HS-27A (cell line): ENCODE results near the gene PYGO2.
"Not testable (repeated sequence)": the region's sequence is repeated elsewhere in the genome, so short reads cannot be mapped to it uniquely, and the experiment has no call there.

Experiments used
- DNase-seq: peaks from one replicate; pipeline ENCODE4 v3.0.0-alpha.2; 2012; ENCODE audit warnings: low read depth, missing footprints

PYGO2 gene

GRCh38 chr1:154978360-154978759, 16.8 kb upstream of the PYGO2 start:
- no peak for DNase-seq

GRCh38 chr1:154977762-154978161, 16.2 kb upstream of the PYGO2 start:
- DNase-seq: not testable (repeated sequence)

- no peak for DNase-seq
These were observed 14.0 kb upstream of the PYGO2 start for GRCh38 chr1:154975409-154976059.

- DNase-seq: peak; percentile 93
These were observed 13.3 kb upstream of the PYGO2 start for GRCh38 chr1:154974808-154975408.

GRCh38 chr1:154974102-154974807, 12.7 kb upstream of the PYGO2 start, which contains the start of gene CKS1B:
CKS1B (plus strand) TSS chr1:154974681; CDS start chr1:154974746, 65 bp downstream.
- peak; percentile 99 for DNase-seq

DNA sequence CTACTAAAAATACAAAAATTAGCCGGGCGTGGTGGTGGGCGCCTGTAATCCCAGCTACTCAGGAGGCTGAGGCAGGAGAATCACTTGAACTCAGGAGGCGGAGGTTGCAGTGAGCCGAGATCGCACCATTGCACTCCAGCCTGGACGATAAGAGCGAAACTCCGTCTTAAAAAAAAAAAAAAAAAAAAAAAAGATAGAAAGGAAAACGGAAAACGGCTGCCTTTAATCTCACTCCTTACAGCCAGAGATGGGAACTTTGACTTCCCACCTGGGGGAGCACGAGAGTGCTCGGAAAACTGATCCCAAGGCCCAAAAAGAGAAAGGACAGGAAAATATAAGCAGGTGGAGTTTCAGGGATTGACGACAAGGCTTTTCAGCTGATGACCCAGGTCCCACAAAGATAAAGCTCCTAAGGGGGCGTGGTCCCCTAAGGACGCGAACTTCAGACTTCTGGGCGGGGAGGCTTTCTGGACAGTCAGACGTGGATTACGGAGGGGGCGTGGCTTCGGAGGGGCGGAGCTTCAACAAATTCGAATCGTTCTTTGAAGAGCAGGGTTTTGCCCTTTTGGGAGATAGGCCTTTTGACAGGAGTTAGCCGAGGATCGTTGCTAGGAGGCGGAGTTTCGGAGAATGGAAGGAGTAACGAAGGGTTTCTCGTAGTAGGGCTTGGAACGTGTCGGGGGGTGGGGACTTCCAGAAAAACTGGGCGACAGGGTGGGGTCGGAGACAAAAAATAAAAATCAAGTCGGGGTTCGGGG, 11.9 kb upstream of the PYGO2 start:
- DNase-seq: peak; percentile 96

DNA sequence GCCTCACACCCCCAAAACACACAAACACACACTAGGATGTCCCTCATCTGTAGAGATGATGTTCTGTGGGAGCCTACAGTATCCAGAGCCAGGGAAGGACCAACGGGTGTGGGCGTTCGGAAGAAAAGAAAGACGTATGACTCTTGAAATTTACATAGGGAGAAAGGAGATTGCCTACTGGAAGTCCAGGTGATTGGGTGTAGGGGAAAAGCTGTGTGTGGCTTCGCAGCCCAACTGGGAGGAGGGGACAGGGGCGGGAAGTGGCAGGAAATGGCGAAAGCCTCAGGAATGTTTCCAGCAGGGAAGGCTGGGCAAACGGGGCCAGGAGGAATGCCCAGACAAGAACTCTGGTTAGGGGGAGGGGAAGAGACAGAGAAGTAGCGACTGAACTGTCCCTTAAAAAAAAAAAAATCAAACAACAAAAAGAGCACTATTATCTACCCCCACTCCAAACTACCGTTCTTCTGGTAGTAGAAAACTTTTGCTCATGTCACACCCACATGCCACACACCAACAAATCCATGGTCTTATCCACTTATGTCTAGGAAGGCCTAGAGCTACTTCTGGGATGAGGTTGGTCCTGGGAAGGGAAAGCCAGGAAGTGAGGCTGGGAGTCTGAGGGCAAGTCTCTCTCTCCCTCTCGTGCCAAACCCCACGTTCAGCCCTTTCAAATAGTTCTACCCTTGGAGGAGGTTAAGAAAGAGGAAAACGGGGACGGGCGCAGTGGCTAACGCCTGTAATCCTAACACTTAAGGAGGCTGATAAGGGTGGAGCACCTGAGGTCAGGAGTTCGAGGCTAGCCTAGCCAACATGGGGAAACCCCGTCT, 11.1 kb upstream of the PYGO2 start:
- peak; percentile 92 for DNase-seq

GRCh38 chr1:154972213-154972516, 10.6 kb upstream of the PYGO2 start:
- DNase-seq: no peak

- DNase-seq: no peak
These were observed 9.9 kb upstream of the PYGO2 start for GRCh38 chr1:154971341-154971998.

- DNase-seq: peak; percentile 83
These were observed 9.2 kb upstream of the PYGO2 start, which contains the start of gene SHC1 for GRCh38 chr1:154970631-154971340. SHC1 (minus strand) TSS chr1:154970747; CDS start chr1:154970526, 221 bp downstream.

DNA sequence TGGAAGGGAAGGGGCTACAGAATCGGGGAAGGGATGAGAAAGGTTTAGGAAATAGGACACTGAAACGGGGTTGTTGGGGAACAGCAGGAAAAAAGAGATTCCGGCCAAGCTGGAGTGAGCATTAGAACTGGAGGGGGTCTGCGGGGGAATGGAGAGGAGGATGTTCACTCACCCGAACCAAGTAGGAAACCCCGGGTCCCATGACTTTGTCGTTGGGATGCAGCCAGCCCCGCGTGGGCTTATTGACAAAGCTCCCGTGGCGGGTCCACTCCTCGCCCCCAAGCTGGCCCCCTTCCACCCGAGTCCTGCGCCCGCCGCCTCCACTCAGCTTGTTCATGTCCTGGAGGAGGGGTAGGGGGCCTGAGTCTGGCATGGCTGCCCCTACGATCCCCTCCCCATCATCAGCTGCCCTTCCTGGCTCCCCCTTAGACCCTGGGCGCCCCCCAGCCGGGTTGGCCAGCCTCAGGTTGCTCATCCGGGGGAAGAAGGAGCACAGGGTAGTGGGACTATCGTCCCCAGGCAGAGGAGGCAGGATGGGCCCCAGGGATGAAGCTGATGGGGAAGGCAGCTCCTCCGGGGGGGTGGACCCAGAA, 8.4 kb upstream of the PYGO2 start:
- no peak for DNase-seq

- no peak for DNase-seq
These were observed 7.7 kb upstream of the PYGO2 start for GRCh38 chr1:154969246-154969645.

DNA sequence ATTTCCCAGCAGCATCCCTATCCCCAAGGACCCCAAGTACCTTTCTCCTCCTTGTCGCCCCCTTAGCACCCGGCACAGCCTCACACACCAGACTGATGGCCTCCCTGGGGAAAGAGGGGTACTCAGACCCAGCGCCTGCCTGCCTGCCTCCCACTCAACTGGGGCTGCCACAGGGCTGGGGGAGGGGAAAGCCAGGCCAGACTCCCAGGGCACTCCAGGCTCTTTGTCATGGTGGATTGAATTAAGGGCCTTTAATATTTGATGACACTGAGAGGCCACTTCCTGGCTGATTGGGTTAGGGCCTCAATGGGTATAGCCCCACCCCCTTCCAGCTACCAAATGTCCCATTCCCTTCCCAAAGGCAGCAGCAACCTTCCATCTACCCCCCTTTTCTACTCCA, 7.1 kb upstream of the PYGO2 start:
- no peak for DNase-seq

GRCh38 chr1:154967331-154967950, 5.9 kb upstream of the PYGO2 start:
- DNase-seq: no peak

DNA sequence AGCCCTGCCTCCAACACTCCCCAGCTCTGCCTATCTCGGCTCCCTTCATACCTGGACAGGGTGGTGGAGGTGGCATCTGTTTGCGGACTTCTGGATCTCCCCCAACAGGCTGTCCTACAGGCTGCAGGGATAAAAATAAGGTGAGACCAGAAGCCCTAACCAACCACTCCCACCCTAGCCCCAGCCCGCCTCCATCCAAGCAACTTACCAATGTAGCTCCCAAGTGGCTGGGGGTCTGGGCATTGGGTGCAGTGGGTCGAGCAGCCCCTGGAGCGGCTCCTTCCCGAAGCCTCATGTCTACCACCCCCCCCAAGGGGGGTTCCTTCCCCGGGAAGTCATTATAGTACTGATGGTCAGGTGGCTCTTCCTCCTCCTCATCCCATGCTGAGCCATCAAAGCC, 4.5 kb upstream of the PYGO2 start:
- no peak for DNase-seq

GRCh38 chr1:154964359-154964758, 2.8 kb upstream of the PYGO2 start:
- DNase-seq: no peak

DNA sequence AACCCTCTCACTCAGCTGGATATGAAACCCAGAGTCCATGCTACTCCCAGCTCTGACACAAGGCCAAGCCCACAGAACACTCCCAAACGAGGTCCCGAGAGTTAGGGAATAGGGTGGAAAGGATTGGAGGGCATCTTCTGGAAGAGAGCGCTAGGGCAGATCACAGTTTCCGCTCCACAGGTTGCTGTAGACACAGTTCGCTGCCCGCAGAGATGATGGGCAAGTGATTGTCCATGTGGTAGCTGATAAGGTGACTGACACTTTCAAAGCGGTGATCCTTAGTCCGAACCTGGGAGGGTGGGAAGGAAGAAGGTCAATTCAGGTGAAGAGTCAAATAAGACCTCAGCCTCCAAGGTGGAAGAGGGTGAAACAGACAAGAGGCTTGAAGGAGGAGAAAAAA, 2.1 kb upstream of the PYGO2 start:
- DNase-seq: no peak

DNA sequence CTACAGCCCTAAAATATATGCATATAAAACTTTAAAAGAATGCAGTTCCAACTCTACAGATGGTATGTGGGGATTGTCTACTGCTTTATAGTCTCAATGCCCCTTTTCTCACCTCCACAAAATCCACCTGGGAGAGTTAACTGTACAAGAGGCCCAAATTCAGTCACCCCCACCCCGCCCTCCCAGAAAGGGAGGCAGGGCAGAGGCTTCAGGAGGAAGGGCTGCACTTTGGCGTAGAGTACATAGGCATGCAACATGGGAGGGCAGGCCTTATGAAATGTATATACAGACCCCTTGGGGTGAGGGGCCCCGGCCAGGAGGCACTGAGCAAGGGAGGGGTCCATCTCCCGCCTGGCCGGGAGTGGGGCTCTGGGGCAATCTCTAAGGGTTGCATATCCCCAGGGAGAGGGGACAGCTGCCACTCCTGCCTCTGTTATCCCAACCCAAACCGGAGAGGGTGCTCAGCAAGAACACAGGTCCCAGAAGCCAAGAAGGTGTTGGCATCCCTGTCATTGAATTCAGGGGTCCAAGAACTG, 1.3 kb upstream of the PYGO2 start:
- no peak for DNase-seq

- no peak for DNase-seq
These were observed 671 bp upstream of the PYGO2 start for GRCh38 chr1:154962156-154962749.
